HG03460 (cell line): Measurements from ENCODE around the gene WDR18.
"Not testable (repeated sequence)": the region's sequence is repeated elsewhere in the genome, so short reads cannot be mapped to it uniquely, and the experiment has no call there.

Experiments
- ATAC-seq: cut with Tn5 transposase; IDR thresholded peaks from one replicate; pipeline ENCODE4 v1.9.1; 2021; ENCODE audit not compliant: unreplicated experiment

Gene WDR18

DNA sequence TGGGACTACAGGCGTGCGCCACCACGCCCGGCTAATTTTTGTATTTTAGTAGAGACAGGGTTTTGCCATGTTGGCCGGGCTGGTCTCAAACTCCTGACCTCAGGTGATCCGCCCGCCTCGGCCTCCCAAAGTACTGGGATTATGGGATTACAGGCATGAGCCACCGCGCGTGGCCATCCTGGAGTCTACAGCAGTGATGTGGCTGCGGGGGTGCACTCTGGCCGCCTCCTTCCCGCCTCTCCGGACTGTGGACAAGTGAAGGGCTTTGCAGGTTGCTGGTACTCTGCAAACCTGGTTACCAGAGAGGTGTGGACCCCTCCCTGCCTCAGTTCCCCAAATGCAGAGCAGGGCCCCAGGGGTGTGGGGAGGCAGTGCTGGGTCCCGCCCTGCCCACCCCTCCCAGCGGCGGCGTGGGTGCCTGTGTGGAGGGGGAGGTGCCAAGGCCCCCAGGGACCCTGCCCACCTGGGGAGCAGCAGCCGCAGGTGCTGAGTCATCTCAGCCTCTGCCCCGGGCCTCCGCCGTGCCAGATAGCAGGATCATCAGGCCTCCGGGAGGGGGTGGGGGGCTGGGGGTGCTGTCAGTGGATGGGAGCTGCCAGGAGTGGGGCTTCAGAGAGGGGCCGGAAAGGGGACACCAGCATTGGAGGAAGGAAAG lies 35.2 kb upstream of the WDR18 start:
- ATAC-seq: no peak

DNA sequence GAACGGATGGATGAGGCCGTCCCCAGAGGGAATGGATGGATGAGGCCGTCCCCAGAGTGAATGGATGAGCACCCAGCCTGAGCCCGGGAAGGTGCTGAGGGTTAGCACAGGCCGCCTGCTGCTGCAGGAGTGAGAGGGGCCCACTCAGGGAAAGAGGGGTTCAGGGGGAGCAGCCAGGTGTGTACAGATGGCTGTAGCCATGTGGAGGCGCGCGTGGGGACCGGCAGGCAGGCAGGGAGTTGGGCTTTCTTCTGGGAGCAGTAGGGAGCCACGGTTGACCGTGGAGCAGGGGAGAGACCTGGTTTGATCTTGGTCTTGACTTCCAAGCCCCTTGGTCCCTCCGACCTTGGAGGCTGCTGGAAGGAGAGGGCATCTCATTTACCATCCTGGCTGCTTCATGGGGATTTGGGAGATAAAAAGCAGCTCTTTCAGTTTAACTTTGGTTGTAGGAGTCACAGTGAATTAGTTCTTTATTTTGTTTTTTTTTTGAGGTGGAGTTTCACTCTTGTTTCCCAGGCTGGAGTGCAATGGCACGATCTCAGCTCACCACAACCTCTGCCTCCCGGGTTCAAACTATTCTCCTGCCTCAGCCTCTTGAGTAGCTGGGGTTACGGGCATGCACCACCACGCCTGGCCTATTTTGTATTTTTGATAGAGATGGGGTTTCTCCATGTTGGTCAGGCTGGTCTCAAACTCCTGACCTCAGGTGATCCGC lies 33.6 kb upstream of the WDR18 start:
- ATAC-seq: no peak

DNA sequence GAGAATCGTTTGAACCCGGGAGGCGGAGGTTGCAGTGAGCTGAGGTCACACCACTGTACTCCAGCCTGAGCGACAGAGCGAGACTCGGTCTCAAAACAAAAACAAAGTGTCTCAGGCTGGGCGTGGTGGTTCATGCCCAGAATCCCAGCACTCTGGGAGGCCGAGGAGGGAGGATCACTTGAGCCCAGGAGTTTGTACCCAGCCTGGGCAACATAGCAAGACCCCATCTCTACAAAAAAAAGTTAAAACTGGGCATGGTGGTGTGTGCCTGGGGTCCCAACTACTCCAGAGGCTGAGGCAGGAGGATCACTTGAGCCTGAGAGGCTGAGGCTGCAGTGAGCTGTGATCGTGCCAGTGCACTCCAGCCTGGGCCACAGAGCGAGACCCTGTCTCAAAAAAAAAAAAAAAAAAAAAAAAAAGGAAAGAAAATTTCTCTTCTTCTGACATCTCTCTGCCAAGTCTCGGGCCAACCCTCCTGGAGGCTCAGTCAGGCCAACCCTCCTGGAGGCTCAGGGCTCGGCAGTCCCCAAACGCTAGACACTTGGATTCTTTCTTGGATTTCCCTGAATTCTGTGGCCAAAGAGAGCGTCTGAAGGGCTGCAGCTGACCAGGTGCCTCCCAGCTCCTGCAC lies 32.0 kb upstream of the WDR18 start:
- ATAC-seq: no peak

DNA sequence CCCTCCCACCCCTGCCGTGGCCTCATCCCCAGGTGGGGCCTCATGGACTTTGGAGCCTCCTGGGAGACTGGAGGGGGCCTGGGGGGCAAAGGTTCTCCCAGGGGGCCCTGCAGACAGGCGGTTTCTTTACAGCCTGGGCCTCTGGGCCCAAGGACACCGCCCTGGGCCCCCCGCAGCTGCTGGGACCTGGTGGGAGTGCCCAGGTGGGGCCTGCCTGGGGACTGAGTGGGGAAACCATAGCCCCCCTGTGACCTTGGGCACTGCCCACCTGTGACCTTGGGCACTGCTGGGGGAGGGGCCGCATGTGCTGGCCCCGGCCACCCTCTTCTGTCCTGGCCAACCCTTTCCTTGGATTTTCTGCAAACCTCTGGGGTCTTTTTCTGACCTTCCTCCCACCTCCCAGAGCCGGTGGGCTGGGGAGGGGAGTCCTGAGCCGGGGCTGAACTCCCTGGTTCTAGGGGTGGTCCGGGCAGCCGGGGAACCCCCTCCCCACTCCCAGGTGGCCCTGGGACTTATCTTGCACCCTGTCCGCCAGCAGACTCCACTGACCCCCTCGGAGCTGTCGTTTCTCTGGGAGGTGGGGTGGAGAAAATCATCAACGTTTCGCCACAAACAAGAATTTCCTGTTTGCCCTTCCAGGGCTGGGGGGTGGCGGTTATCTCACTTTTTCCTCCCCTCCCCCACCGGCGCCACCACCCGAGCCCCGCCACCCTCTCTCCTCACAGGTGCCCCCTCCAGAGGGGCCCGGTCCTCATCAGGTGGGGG lies 31.3 kb upstream of the WDR18 start:
- ATAC-seq: no peak

DNA sequence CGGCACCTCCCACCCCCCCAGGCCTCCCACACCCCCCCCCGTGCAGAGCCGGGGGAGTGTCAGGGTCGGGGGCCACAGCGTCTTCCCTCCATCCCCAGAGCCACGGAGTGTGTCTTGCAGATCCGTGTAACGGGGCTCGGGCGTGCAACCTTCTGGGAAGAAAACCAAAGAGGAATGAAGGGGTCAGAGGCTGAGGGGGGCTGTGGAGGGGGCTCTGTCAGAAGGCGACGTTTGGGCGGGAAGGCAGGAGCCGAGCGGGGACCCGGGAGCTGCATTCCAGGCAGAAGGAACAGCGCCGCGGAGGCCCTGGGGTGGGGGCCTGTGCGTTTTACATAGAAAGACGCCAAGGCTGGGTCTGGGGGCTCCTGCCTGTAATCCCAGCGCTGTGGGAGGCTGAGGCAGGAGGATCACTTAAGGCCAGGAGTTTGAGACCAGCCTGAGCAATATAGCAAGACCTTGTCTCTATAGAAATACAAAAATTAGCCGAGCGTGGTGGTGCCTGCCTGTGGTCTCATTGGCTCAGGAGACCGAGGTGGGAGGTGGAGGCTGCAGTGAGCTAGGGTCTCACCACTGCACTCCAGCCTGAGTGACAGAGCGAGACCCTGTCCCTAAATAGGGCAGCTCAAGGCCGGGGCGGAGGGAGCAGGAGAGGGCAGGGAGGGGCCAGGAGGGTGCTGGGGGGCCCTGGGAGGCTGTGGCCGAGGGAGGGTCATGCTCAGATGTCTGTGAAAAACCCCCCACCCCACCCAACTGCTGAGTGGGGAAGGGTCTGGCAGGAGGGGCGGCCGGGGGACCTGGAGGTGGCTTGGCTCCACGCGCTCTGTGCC lies 30.5 kb upstream of the WDR18 start:
- ATAC-seq: no peak

DNA sequence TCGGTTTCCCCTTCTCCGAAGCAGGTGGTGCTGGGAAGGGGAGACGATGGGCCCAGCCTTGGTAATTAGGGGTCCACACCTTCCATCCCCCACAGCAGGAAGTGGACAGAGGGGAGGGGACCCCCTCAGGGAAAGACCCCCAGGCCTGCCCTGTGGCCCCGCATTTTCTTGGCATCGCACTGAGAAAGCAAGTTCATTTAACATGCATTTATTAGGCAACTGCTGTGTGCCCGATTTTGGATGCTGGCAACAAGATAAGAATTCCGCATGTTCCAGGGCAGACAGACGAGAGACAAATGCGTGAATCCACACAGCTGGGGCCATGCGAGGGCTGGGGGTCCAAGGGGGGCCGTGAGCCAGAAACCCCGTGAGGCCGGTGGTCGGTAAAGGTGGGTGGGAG lies 29.9 kb upstream of the WDR18 start:
- ATAC-seq: no peak

DNA sequence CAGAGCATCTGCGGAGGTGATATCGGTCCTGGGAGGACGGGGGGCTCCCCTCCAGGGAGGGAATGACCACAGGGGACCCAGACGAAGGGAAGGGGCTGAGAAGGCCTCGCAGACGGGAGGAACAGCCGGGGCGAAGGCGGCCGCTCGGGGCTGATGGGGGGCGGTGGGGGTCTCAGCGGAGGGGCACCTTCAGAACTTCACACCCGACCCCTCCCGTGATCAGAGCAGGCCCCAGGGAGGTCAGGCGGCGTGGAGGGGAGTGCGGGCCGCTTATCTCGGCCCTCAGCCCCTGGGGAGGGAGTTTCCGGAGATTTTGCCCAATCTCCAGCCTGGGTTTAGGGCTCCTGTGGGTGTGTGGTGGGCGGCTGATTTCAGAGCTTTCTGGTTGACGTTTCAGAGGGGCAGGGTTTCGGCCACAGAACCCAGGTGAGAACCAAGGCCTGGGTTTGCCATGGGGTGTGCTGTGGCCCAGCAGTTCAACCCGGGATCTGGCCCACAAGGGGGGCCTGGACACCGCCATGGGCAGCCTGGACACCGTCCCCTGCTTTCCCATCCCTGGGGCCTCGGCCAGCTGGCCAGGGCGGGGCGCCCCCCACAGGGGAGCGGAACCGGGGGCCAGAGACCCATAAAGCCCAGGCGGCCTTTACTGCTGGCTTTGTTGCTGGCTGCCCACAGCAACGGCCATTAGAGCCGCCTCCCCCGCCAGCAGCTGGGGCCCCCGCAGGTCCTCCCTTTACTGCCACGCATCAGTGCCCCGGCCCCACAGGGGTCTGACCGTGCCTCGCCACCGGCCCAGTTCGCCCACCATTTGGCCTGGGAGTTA lies 29.3 kb upstream of the WDR18 start:
- no peak for ATAC-seq

DNA sequence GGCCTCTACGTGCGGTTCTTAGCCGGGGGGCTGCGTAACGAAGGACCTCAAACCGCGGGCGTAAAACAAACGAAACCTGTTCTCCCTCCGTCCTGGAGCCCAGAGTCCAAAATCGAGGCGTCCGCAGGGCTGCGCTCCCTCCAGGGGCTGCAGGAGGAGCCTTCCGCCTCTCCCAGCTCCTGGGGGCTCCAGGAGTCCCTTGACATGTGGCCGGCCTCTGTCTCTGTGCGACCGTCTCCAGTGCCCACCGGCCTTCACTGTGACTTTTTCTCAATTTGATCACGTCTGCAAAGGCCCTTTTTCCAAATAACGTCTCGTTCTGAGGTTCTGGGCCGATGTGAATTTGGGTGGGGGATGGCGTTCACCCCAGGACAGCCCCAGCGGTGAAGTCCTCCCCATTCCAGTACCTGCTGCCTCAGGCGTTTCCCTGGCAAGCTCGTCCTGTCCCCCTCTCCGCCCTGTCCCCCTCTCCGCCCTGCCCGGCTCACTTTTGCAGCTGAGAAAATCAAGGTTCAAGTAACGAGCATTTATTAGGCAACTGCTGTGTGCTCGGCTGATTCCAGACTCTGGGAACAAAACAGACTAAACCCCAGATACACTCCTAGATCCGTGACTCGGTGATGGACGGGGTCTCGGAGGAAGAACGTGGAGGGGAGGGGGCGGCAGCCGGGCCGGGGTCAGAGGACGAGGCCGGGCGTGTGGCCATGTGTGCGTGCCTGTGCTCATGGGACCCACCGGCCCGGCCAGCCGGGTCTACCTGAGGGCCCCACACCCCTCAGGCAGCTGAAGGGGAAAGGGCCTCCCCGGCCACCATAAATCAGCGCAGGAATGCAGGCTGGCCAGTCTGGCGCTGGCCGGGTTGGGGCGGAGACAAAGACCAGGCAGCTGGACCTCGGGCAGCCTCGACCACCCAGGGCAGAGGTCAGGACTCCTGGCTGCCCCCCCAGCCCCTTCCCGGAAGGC lies 28.1 kb upstream of the WDR18 start:
- ATAC-seq: no peak

DNA sequence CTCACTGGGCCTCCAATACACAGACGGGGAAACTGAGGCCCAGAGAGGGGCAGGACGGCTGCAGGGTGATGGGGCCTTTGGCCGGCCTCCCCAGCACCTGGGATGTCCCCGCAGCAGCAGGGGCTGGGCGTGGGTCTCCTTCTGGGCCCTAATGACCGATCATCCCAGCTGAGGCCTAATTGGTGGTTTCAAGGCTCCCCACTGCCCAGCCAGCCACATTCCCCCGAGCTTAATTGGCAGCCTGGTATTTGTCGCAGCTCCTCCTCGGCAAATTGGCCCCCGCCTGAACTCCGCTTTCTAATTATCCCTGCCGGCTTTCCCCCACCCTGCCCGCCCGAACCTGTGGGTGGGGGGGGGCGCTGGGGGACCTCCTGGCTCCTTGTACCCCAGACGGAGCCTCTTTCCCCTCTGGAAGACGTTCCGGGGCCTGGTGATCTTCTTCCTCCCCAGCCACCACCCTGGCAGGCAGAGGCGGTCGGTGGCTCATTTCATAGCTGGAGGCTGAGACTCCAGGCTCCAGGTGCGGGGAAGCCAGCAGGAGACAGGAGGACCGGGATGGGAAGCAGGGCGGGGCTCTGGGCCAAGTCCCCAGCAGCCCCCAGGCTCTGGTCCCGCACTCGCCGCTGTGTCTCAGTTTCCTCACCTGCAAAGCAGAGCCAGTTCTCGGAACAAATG lies 27.2 kb upstream of the WDR18 start:
- ATAC-seq: no peak

DNA sequence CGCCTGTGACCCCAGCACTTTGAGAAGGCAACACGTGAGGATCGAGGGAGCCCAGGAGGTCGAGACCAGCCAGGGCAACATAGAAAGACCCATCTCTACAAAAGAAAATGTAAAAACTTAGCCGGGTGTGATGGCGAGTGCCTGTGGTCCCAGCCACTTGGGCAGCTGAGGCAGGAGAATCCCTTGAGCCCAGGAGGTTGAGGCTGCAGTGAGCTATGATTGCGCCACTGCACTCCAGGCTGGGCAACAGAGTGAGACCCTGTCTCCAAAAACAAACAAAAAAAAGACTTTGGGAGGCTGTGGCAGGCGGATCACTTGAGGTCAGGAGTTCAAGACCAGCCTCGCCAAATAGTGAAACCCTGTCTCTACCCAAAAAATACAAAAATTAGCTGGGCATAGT lies 26.6 kb upstream of the WDR18 start:
- ATAC-seq: not testable (repeated sequence)

DNA sequence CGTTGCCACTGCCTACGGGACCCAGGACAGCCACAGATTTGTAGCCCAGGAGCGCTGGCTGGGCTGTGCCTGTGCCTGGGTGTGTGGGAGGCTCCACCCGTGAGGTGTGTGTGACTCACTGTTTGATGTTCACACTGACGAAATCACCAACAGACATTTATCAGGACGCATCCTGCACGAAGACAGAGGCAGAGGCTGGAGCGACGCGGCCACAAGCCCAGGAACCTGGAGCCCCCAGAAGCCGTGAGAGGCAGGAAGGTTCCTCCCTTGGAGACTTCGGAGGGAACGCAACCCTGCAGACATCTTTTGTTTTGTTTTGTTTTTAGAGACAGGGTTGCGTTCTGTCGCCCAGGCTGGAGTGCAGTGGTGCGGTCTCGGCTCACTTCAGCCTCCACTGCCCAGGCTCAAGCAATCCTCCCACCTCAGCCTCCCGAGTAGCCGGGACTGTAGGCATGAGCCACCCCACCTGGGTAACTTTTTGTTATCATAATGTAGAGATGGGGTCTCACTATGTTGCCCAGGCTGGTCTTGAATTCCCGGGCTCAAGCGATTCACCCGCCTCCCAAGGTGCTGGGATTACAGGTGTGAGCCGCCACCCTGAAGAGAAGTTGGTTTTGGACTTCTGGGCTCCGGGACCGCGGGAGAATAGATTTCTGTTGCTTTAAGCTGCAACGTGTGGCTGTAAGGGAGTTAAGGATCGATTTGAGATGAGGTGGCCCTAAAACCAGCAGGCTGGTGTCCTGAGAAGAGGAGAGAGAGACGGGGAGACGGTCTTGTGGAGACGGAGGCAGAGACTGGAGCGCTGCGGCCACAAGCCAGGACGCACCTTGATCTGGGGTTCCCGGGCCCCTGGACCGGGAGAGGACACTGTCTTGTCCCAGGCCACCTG lies 24.9 kb upstream of the WDR18 start:
- no peak for ATAC-seq

DNA sequence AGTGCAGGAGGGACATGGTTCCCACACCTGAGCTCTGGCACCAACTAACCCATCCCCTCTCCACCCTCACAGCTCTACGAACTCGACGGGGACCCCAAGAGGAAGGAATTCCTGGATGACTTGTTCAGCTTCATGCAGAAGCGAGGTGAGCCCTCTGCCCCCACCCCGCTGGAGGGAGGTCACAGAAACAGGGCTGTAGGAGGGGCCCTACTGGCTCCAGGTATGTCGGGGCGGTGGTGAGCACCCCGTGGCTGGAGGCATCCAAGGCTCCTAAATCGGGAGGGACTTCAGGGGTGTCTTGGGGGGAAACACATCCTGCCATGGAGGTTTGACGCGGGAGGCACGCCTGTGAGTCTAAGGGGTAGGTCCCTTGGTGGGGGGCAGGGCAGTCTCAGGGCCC lies 24.1 kb upstream of the WDR18 start:
- no peak for ATAC-seq

DNA sequence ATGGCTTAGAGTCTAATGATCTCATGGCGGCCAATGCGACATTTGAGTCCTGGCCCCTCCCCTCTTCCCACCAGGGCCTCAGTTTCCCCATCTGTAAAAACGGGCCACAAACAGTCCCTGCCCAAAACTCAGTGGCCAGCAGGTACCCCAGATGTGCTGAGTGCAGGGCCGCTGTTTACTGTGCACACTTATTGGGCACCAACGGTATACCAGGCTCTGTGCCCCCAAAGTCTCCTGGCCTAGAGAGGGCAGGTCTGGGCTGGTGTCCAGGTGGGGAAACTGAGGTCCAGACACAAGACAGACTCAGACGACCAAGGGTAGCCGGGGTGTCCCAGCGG lies 23.6 kb upstream of the WDR18 start:
- no peak for ATAC-seq

DNA sequence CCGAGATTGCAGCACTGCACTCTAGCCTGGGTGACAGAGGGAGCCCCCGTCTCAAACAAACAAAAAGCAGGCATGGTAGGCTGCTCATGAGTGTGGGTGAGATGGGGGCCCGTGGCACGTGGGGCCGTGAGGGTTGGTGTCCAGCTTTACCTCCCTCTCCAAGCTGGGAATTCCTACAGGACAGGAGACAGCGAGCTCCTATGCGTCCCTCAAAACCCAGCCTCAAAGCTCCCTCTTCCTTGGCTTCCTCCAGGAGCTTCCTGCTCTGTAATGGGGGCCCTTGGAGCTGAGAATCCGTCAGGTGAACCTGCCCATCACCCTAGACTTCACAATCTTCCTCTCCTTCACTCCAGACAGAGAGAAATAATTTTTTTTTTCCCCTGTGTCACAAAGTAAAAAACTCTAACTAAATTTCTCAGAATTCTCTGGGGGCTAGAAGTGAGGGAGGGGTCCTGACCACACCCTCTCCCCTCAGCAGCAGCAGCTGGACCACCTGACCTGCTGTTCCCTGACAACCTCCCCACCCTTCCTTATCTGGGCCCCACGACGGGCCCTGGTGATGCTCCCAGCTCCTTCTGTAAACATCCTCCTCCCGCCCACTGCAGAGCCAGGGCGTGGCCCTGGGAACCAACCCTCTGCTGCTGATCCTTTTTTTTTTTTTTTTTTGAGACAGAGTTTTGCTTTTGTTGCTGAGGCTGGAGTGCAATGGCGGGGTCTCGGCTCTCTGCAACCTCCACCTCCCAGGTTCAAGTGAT lies 22.1 kb upstream of the WDR18 start:
- no peak for ATAC-seq

DNA sequence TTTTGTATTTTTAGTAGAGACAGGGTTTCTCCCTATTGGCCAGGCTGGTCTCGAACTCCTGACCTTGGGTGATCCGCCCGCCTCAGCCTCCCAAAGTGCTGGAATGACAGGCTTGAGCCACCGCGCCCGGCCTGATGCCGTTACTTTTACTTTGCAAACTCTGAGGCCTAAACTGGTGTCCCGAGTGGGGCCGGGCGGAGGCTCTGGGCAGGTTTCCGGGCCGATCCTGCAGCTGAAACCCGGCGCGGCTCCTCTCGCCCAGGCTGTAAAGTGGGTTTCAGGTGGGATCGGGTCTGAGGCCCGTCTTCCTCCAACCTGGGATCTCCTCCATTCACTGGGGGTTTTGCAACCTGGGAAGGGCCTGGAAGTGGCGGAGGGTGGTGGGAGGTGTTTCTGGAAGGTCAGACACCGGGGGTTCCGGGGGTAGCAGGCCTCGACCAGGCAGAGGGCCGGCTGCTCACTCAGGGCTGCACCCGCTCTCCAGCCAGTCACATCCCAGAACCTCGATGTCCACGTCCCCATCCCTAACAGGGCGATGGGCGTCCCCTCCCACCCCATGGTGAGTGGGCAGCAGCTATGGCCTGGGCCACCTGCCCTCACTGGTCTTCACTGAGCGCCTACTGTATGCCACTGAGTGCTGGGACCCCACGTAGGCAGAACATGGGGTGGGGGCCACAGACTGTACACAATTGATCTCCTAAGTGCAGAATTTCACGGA lies 21.3 kb upstream of the WDR18 start:
- ATAC-seq: no peak

DNA sequence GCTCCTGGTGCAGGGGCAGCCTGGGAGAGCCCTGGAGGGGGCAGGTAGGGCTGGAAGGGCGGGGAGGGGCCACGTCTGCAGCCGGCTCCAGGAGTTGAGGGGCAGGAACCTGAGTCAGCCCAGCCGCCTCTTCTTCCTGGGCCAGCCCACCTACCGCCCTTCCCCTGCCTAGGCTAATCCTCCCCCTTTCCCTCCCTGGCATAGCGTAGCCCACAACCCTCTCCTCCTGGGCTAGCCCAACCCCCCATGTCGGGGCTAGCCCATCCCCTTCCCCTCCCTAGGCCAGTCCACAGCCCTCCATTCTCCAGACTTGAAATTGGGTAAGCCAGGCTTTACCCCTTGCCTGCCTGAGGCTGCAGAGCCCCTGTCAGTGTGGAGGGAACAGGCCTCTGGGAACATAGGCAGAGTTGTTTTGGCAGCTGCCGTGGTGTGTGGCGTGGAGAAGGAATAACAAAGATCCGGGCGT lies 20.6 kb upstream of the WDR18 start:
- no peak for ATAC-seq
